ENCODE results near the gene PDE9A.

DNA sequence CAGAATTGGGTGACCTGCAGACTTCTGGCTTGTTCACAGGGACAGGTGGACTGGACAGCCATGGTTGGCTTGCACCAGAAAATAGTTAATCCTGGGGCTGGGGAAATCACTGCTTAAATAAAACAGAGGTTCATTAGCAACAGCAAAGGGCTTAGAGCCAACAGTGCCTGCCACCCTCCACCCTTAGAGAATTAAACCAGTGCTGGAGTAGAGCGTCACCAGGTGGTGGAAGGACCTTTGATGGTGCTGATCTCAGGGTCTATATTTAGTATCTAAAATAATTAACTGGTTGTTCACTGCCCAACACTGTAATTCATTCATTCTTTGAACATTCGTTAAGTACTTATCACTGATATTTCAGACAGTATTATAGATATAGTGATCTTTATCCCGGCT, 34.7 kb upstream of the PDE9A start:
- TF ChIP-seq POLR2AphosphoS5 (IDR thresholded peaks at IDR 0.05) (no peak), POLR2A (IDR thresholded peaks at IDR 0.05) (no peak)
- TF ChIP-seq, protein P1, sequence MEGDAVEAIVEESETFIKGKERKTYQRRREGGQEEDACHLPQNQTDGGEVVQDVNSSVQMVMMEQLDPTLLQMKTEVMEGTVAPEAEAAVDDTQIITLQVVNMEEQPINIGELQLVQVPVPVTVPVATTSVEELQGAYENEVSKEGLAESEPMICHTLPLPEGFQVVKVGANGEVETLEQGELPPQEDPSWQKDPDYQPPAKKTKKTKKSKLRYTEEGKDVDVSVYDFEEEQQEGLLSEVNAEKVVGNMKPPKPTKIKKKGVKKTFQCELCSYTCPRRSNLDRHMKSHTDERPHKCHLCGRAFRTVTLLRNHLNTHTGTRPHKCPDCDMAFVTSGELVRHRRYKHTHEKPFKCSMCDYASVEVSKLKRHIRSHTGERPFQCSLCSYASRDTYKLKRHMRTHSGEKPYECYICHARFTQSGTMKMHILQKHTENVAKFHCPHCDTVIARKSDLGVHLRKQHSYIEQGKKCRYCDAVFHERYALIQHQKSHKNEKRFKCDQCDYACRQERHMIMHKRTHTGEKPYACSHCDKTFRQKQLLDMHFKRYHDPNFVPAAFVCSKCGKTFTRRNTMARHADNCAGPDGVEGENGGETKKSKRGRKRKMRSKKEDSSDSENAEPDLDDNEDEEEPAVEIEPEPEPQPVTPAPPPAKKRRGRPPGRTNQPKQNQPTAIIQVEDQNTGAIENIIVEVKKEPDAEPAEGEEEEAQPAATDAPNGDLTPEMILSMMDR (IDR thresholded peaks at IDR 0.05 in 8 of 11, conservative IDR thresholded peaks at IDR 0.05 in 3 of 11), result no peak

All from spleen (tissue), 7 donors.